ENCODE results near the gene MRPS27.

- no peak for TF ChIP-seq CTCF (IDR thresholded peaks at IDR 0.05; ENCODE audit: insufficient read depth, low read depth, low read length)
- TF ChIP-seq EZH2 (IDR thresholded peaks at IDR 0.05; ENCODE audit: insufficient read depth, low read length), result no peak
These were observed 116.7 kb downstream of the MRPS27 start for GRCh38 chr5:72203251-72203845.
